ENCODE measurements around the gene ECM1.

The ECM1 gene

GRCh38 chr1:150507912-150508864, at the start of gene ECM1:
Gene ECM1 (plus strand): TSS chr1:150508109. CDS start chr1:150508210, 101 bp downstream.
- no peak for DNase-seq

GRCh38 chr1:150464422-150464826, 43.5 kb upstream of the ECM1 start:
- peak; percentile 80 for DNase-seq

GRCh38 chr1:150466964-150467363, 40.9 kb upstream of the ECM1 start:
- no peak for DNase-seq

GRCh38 chr1:150469291-150469690, 38.6 kb upstream of the ECM1 start:
- no peak for DNase-seq

GRCh38 chr1:150472601-150473200, 35.2 kb upstream of the ECM1 start:
- no peak for DNase-seq

- no peak for DNase-seq
Observed at GRCh38 chr1:150473659-150474058, 34.2 kb upstream of the ECM1 start.

- no peak for DNase-seq
Observed at GRCh38 chr1:150474869-150475268, 33.0 kb upstream of the ECM1 start.

- DNase-seq = no peak
Observed at GRCh38 chr1:150476754-150477153, 31.2 kb upstream of the ECM1 start.

- no peak for DNase-seq
Observed at GRCh38 chr1:150477320-150477719, 30.6 kb upstream of the ECM1 start.

- no peak for DNase-seq
Observed at GRCh38 chr1:150477733-150478132, 30.2 kb upstream of the ECM1 start.

GRCh38 chr1:150479370-150479769, 28.5 kb upstream of the ECM1 start:
- DNase-seq = no peak

- DNase-seq = no peak
Observed at GRCh38 chr1:150479927-150480352, 28.0 kb upstream of the ECM1 start.

- no peak for DNase-seq
Observed at GRCh38 chr1:150484431-150484830, 23.5 kb upstream of the ECM1 start.

GRCh38 chr1:150484861-150485260, 23.0 kb upstream of the ECM1 start:
- DNase-seq = no peak

GRCh38 chr1:150486966-150487762, 20.7 kb upstream of the ECM1 start, which contains the start of gene TARS2:
Gene TARS2 (plus strand): TSS chr1:150487419. CDS start chr1:150487451, 32 bp downstream.
- DNase-seq = peak; percentile 99

- peak; percentile 18 for DNase-seq
Observed at GRCh38 chr1:150487763-150488115, 20.2 kb upstream of the ECM1 start.

GRCh38 chr1:150493175-150493574, 14.7 kb upstream of the ECM1 start:
- no peak for DNase-seq

- DNase-seq = no peak
Observed at GRCh38 chr1:150498342-150498741, 9.6 kb upstream of the ECM1 start.

GRCh38 chr1:150505431-150505830, 2.5 kb upstream of the ECM1 start:
- DNase-seq = no peak

GRCh38 chr1:150508982-150509381, 1.1 kb downstream of the ECM1 start:
- no peak for DNase-seq

GRCh38 chr1:150511551-150511950, 3.6 kb downstream of the ECM1 start:
- DNase-seq = no peak

- no peak for DNase-seq
Observed at GRCh38 chr1:150511985-150512660, 4.2 kb downstream of the ECM1 start.

- DNase-seq = no peak
Observed at GRCh38 chr1:150512846-150513245, 4.9 kb downstream of the ECM1 start.

Data from CD4-positive, alpha-beta T cell treated with Interleukin-17A for 1 hour (primary cell).